Non-pigmented ciliary epithelial cell (primary cell): ENCODE measurements around the gene DYSF.

ENCODE experiments used
- DNase-seq: peaks from one replicate; pipeline ENCODE4 v3.0.0-alpha.2; 2010; ENCODE audit warnings: low read depth

The DYSF gene

DNA sequence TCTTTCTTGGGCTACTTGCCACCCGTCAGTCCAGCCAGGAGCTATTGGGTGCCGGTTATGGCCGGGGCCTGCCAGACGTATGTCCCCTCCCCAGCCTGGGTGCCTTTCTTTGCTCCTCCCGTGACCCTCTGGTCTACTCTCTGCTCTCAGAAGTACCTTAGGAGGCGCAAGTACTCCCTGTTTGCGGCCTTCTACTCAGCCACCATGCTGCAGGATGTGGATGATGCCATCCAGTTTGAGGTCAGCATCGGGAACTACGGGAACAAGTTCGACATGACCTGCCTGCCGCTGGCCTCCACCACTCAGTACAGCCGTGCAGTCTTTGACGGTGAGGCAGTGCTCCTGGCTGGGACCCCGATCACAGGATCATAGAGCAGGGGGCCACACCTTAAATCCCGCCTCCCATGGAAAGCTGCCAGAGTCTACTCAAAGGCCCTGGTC is 99.5 kb downstream of the DYSF start:
- no peak for DNase-seq

DNA sequence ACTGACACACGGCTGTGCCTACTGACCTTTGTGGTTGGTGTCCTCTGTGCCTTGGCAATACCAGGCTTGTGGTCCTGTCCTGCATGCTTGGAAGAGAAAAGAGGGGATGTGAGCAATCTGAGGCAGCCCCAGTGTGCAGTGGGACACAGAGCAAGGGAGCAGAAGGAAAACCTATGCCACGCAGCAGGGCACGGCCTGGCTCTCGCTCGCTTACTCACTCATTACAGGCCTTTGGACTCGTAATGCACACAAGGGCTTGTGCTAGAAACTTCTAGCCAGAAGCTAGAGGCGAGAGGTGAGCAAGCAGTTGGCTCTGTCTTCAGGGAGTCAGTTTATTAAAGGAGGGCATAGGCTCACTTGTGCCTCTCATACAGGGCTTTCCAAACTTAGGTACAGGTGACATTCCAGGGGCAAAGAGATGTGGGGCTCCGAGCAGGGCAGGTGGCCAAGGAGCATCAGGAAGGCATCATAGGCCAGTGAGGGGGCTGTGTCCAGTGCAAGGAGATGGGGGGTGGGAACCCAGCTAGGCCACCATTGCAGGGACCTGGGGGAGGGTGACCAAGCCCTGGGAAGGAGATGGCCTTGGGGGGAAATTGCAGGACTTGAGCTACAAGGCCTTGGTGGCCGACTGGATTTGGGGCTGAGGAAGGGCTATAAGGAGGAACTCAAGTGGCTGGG is 100.8 kb downstream of the DYSF start:
- DNase-seq, result no peak

GRCh38 chr2:71554706-71555056 is 101.3 kb downstream of the DYSF start:
- DNase-seq, result no peak

- DNase-seq, result no peak
Measured at GRCh38 chr2:71555798-71556454, 102.6 kb downstream of the DYSF start.

- no peak for DNase-seq
Measured at GRCh38 chr2:71556692-71557250, 103.4 kb downstream of the DYSF start.

GRCh38 chr2:71557321-71557720 is 104.0 kb downstream of the DYSF start:
- no peak for DNase-seq

DNA sequence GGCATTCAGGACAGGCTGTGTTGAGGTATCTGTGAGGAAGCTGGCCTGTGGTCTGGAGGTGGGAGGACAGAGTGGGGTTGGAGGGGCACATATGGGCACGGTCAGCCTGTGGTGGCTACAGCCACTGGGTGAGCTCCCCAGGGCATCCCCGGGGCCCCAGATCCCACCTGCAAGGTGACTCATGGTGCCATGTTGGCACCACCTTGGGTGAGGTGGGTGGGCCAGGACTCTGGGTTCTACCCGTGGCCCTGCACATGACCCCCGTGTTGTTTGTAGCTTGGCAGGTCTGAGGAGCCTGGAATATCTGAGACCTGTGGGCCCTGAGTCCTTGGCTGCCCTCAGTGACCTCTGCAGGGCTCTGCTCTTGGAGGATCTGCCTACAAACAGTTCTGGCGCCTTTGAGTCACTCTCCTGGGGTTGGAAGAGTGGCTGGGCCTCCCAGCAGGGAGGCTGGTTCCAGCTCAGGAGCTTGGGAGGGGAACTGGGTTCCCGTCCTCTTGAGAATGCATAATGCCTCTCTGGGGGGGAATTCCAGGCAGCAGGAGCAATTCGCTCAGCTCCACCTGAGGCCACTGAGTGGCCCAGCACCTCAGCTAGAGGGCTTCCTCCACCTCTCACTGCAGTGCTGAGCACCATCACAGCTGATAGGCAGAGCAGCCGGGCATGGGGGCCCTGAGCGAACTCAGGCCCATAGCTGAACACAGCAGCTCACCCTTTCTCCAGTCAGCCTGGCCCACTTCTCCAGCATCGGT is 105.1 kb downstream of the DYSF start:
- no peak for DNase-seq

- DNase-seq, result no peak
Measured at GRCh38 chr2:71559080-71559827, 105.9 kb downstream of the DYSF start.

- DNase-seq, result no peak
Measured at GRCh38 chr2:71559828-71560637, 106.7 kb downstream of the DYSF start.

DNA sequence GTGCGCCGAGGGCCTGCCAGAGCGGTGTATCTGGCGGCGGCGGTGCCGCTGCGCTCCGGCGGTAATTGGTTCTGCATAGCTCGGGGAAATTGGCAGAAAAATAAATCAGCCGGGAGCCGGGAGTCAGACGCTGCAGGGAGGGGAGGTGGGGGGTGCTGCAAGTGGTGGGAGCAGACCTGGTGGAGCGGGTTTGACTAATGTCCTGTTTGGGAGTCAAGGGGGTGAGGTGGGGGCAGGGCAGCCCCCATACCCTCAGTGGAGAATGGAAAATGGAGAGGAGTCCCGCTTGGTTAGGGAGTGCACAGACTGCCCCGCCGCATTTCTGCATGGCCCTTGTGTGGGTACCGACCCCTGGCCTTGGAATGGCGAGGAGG is 107.3 kb downstream of the DYSF start:
- DNase-seq, result no peak

GRCh38 chr2:71561441-71562267 is 108.3 kb downstream of the DYSF start:
- DNase-seq, result no peak

- DNase-seq, result no peak
Measured at GRCh38 chr2:71562518-71562917, 109.2 kb downstream of the DYSF start.

DNA sequence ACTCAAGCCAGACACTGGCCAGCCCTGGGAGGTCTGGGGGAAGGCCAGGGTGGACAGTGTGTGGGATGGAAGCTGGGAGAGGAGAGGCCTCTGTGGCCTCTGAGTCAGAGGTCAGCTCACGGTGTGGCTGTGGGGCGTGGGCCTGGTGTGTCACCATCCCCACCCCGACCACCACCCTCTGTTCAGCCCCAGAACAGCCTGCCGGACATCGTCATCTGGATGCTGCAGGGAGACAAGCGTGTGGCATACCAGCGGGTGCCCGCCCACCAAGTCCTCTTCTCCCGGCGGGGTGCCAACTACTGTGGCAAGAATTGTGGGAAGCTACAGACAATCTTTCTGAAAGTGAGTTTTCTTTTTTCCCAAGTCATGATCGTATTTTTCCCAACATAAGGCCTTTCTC is 110.5 kb downstream of the DYSF start:
- DNase-seq, result no peak

DNA sequence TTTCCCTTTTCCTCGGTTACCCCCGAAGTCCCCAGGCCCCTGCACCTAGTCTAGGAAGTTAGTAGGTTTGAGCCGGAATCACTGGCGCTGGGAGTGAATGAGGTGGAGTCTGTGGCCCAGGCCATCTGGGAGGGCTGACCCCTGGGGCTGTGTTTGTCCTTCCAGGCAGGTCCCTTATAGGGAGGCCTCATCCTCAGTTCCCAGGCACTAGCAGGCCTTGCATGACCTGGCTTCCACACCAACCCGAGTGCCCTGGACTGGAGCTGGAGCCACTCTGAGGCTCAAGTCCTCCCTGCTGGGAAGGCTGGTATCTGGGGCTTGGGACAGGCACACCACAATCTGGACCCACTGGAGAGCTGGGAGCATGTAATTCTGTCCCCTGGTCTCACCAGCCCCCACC is 111.0 kb downstream of the DYSF start:
- no peak for DNase-seq

GRCh38 chr2:71564790-71565189 is 111.4 kb downstream of the DYSF start:
- no peak for DNase-seq

DNA sequence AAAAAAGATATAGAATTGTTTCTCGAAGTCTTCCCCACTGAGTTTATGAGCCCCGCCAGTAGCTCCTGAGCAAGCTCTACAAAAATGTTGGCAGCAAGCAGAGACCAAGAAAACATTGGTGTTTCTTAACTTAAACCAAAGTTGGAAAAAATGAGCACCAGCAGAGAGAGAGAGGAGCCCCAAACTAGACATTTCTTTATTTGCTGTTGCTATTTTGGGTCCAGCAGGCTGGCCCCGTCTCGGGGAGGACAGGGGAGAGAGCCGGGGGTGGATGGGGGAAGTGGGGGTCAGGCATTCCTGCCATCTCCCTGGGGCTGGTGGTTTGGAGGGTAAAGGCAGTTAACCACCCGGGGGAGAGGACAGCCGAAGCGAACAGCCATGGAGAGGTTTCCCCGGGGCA is 113.0 kb downstream of the DYSF start:
- no peak for DNase-seq

GRCh38 chr2:71567625-71568024 is 114.3 kb downstream of the DYSF start:
- DNase-seq, result no peak

- no peak for DNase-seq
Measured at GRCh38 chr2:71568103-71568502, 114.7 kb downstream of the DYSF start.

- DNase-seq, result no peak
Measured at GRCh38 chr2:71570511-71570910, 117.2 kb downstream of the DYSF start.

- no peak for DNase-seq
Measured at GRCh38 chr2:71570951-71571460, 117.6 kb downstream of the DYSF start.
